ENCODE data around the gene SPATC1L.

Gene SPATC1L

DNA sequence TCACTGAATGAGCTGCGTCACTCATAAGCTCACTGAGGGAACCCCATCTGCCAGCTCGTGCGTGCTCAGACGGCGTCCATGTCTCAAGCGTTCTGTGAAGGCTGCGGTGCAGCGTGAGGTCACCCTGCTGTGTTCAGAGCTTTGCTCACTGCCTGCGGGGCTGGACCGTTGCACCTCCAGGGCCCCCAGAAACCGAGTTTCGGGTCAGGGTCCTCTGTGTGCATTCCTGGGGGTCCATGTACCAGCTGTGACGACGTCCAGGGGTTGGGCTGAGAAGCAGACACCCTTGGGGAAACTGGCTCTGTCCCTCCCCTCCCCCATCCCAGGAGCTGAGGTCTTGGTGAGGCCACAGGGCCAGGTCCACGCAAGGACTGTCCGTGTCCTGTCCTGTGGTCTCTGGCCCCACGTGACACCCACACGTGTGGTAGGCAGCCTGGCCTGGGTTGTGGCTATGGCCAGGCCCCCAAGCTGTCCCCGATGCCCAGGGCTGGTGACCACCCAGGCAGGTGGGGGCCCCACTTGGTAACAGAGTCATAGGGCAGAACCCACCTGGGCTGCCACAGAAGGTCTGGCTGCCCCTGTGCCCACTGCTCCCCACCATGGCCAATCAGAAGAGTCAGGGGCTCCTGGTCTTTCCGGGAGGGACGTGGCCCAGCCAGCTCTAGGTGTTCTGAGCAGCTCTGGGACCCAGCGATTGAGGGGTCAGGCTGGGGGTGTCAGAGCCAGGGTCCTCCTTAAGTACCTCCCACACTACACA is 53.2 kb downstream of the SPATC1L start:
- TF ChIP-seq, protein P1, sequence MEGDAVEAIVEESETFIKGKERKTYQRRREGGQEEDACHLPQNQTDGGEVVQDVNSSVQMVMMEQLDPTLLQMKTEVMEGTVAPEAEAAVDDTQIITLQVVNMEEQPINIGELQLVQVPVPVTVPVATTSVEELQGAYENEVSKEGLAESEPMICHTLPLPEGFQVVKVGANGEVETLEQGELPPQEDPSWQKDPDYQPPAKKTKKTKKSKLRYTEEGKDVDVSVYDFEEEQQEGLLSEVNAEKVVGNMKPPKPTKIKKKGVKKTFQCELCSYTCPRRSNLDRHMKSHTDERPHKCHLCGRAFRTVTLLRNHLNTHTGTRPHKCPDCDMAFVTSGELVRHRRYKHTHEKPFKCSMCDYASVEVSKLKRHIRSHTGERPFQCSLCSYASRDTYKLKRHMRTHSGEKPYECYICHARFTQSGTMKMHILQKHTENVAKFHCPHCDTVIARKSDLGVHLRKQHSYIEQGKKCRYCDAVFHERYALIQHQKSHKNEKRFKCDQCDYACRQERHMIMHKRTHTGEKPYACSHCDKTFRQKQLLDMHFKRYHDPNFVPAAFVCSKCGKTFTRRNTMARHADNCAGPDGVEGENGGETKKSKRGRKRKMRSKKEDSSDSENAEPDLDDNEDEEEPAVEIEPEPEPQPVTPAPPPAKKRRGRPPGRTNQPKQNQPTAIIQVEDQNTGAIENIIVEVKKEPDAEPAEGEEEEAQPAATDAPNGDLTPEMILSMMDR (IDR thresholded peaks at IDR 0.05; ENCODE audit: low read depth, low read length), result no peak
- DNase-seq (ENCODE audit: extremely low read depth, low read depth), result no peak

DNA sequence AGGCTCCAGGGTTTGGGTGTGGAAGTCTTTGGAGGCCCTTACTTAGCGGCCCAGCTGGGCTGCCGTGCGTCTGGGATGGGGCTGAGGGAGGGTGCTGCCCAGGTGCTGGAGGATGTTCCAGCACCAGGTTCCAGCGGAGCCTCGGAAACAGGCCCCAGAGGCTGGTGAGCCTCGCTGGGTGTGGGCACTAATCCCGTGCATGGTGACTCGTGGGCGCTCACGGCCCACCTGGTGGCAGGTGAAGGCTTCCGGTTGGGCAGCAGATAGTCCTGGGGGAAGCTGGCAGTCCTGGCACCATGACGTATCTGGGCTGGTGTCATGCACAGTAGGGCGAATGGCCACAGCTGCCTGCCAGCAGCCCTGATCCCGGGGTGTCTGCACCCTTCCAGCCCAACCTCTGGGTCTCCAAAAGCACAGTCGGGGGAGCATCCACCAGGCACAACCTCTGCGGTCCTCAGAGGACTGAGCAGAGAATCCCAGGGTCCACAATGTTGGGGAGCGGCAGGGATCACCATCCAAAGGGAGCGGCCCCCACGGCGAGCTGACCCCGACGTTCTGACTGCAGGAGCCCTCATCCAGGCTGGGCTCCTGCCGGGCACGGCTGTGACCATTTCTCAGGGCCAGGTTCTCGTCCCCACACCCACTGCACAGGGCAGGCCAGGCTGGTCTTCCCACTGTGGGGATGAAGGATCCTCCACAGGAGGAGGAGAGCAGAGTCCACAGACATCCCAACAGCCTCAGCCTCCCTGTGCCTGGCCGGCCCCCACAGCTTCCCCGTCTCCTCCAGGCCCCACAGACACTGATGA is 54.2 kb downstream of the SPATC1L start:
- DNase-seq (ENCODE audit: extremely low read depth, low read depth), result no peak
- TF ChIP-seq, protein P1 (IDR thresholded peaks at IDR 0.05; ENCODE audit: low read depth, low read length), result no peak

DNA sequence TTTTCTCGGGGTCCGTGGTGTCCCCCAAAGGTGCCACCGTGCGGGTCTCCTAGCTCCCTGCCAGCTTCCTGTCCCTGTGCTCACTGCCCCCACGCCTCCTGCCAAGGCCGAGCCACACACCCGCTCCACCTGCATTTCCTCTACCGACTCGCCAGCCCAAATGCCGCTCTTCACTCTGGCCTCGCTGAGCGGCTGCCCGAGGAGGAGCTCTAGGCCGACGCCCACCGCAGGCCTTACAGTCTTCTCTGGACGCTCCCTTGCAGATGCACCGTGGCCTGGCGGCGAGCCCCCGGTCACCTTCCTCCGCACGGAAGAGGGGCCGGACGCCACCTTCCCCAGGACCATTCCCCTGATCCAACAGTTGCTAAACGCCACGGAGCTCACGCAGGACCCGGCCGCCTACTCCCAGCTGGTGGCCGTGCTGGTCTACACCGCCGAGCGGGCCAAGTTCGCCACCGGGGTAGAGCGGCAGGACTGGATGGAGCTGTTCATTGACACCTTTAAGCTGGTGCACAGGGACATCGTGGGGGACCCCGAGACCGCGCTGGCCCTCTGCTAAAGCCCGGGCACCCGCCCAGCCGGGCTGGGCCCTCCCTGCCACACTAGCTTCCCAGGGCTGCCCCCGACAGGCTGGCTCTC is 55.2 kb downstream of the SPATC1L start:
- no peak for DNase-seq (ENCODE audit: extremely low read depth, low read depth)
- TF ChIP-seq, protein P1 (IDR thresholded peaks at IDR 0.05; ENCODE audit: low read depth, low read length), result no peak

DNA sequence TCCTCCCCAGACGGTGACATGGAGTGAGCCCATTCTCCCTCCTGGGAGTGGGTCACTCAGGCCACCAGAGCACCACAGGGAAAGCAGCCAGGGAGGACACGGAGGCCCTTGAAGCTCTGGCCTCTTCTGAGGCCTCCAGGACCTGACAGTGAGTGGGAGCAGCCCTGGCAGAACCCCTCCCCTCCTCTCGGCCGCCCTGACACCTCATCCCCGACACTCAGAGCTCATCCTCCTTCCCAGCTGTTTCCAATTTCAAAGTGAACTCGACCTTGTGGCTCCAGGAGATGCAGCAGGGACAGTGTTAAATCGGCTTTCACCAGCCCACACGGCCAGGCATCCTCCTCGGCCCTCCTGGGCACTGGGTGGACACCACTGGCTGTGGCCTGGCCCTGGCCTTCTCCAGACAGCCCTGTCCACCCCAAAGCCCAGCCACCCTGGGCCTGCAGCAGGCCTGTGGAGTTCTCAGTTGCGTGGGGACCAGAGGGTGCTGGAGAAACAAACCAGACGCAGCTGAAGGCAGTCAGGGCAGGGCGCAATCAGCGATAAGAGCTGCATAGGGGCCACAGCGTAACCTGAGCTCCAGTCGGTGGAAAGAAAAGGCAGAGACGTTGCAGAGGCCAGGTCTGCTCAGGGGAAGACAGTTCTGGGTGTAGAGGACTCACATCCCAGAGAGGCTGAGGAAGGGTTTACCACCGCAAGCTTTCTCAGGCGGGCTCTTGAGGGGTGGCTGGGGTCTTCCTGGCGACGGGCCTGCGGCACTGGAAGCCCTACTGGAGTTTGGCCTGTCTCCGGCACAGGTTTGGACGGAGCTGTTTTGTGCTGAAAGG is 55.9 kb downstream of the SPATC1L start:
- no peak for DNase-seq (ENCODE audit: extremely low read depth, low read depth)
- TF ChIP-seq, protein P1 (IDR thresholded peaks at IDR 0.05; ENCODE audit: low read depth, low read length), result no peak

DNA sequence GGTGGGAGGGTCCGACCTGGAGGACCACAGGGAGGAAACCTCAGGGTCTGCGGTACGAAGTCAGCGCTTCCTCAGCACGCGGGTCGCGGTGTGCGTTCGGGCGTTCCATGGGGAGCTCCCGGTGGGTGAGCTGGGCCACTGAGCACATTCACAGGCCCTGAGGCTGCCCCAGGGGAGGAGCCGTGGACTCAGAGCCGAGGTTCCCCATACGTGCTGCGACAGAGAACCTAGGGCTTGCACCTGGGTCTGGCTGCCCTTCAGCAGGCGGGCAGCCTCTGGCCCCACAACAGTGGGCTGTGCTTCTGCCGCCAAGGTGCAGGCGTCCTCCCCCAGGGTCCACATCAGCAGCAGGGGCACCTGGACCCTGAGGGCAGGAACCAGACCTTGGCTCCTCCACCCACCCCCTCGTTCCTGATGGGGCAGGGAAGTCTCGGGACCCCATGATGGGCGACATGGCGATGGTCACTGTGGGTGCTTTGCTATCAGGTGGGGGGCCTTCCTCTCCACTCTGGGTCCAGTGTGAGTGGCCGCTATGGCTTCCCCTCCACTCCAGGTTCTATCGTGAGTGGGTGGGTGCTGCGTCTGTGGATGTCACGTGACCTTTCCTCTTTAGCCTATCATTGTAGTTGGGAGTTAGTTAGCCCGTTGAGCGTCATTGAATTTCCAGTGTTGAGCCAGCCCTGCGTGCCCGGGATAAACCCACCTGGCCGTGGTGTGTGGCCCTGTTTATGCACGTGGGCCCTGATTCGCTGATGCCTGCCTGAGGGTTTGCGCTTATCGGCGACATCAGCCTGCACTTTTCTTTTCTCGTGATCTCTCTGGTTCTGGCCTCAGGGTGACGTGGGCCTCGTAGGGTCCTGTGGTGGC is 56.8 kb downstream of the SPATC1L start:
- DNase-seq (ENCODE audit: extremely low read depth, low read depth), result no peak
- TF ChIP-seq, protein P1 (IDR thresholded peaks at IDR 0.05; ENCODE audit: low read depth, low read length), result no peak
